ENCODE results near the gene EFCAB3.

DNA sequence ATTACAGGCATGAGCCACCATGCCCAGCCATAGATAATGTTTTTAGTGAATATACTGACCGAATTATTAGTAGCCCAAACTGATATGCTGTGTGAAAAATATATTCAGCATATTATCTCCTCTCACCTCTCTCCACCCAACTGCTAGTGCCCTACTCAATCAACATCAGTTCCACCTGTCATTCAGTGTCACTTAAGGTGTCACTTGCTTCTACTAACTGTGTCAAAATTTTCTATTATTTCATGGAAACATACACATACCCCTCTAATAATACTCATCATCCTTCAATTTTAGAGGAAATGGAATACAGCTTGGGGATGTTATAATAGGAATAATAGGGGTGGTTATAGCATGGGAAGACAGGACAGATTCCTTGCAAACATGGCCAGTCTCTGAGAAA, 12.6 kb downstream of the EFCAB3 start:
- TF ChIP-seq CTCF (IDR thresholded peaks at IDR 0.05) = no peak
- no peak for TF ChIP-seq ESRRA (CRISPR knock-in tag; IDR thresholded peaks at IDR 0.05; ENCODE audit: borderline replicate concordance)
- TF ChIP-seq TEAD4 (CRISPR knock-in tag; IDR thresholded peaks at IDR 0.05) = no peak
- TF ChIP-seq, protein P1, sequence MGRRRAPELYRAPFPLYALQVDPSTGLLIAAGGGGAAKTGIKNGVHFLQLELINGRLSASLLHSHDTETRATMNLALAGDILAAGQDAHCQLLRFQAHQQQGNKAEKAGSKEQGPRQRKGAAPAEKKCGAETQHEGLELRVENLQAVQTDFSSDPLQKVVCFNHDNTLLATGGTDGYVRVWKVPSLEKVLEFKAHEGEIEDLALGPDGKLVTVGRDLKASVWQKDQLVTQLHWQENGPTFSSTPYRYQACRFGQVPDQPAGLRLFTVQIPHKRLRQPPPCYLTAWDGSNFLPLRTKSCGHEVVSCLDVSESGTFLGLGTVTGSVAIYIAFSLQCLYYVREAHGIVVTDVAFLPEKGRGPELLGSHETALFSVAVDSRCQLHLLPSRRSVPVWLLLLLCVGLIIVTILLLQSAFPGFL (CRISPR knock-in tag; IDR thresholded peaks at IDR 0.05; ENCODE audit: borderline replicate concordance) = no peak
- no peak for TF ChIP-seq ZNF121 (CRISPR knock-in tag; IDR thresholded peaks at IDR 0.05)
- no peak for TF ChIP-seq MYBL2 (CRISPR knock-in tag; IDR thresholded peaks at IDR 0.05)
- no peak for TF ChIP-seq ATF2 (CRISPR knock-in tag; IDR thresholded peaks at IDR 0.05; ENCODE audit: borderline replicate concordance, low read depth)
- TF ChIP-seq GRHL2 (CRISPR knock-in tag; IDR thresholded peaks at IDR 0.05; ENCODE audit: insufficient replicate concordance, severe bottlenecking) = no peak
- no peak for TF ChIP-seq MXD4 (CRISPR knock-in tag; IDR thresholded peaks at IDR 0.05; ENCODE audit: borderline replicate concordance)
- TF ChIP-seq, protein P2, sequence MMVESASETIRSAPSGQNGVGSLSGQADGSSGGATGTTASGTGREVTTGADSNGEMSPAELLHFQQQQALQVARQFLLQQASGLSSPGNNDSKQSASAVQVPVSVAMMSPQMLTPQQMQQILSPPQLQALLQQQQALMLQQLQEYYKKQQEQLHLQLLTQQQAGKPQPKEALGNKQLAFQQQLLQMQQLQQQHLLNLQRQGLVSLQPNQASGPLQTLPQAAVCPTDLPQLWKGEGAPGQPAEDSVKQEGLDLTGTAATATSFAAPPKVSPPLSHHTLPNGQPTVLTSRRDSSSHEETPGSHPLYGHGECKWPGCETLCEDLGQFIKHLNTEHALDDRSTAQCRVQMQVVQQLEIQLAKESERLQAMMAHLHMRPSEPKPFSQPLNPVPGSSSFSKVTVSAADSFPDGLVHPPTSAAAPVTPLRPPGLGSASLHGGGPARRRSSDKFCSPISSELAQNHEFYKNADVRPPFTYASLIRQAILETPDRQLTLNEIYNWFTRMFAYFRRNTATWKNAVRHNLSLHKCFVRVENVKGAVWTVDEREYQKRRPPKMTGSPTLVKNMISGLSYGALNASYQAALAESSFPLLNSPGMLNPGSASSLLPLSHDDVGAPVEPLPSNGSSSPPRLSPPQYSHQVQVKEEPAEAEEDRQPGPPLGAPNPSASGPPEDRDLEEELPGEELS (CRISPR knock-in tag; IDR thresholded peaks at IDR 0.05) = no peak
- TF ChIP-seq IRF2 (CRISPR knock-in tag; IDR thresholded peaks at IDR 0.05; ENCODE audit: borderline replicate concordance, low read depth) = no peak
- TF ChIP-seq SP1 (CRISPR knock-in tag; conservative IDR thresholded peaks at IDR 0.05) = no peak
- TF ChIP-seq JUN (CRISPR knock-in tag; IDR thresholded peaks at IDR 0.05) = no peak
